Measurements from ENCODE around the gene SCAF11.

SCAF11 gene

GRCh38 chr12:45913631-45914030 is 76.7 kb downstream of the SCAF11 start:
- H2AFZ ChIP-seq (ENCODE audit: low read depth), result no peak overlapping the region
- no peak overlapping the region for H3K9ac ChIP-seq
- H3K27ac ChIP-seq, result no peak overlapping the region
- no peak overlapping the region for H3K4me2 ChIP-seq
- no peaks in the 10 kb centered on the region for H3K36me3 ChIP-seq (ENCODE audit: insufficient read depth)
- no peak for TF ChIP-seq CTCF (conservative IDR thresholded peaks at IDR 0.05; ENCODE audit: low read depth, low read length)
- peaks cover 10% of the 10 kb centered on the region for H3K4me1 ChIP-seq (ENCODE audit: low read depth, poor library complexity, severe bottlenecking)
- H3K27me3 ChIP-seq (ENCODE audit: insufficient read depth, low read depth), result no peaks in the 10 kb centered on the region
- no peaks in the 10 kb centered on the region for H3K79me2 ChIP-seq (ENCODE audit: insufficient read depth, low read depth)
- no peak overlapping the region for H3K4me3 ChIP-seq (IDR thresholded peaks at IDR 0.05; ENCODE audit: insufficient read depth, low read depth, low read length)
- H4K20me1 ChIP-seq (ENCODE audit: insufficient read depth), result no peaks in the 10 kb centered on the region

GRCh38 chr12:45912774-45913173 is 77.6 kb downstream of the SCAF11 start:
- TF ChIP-seq CTCF (conservative IDR thresholded peaks at IDR 0.05; ENCODE audit: low read depth, low read length), result no peak
- Histone ChIP-seq H3K4me2 (no peak overlapping the region), H4K20me1 (ENCODE audit: insufficient read depth) (no peaks in the 10 kb centered on the region), H2AFZ (ENCODE audit: low read depth) (no peak overlapping the region), H3K27me3 (ENCODE audit: insufficient read depth, low read depth) (no peaks in the 10 kb centered on the region), H3K4me3 (IDR thresholded peaks at IDR 0.05; ENCODE audit: insufficient read depth, low read depth, low read length) (no peak overlapping the region), H3K4me1 (ENCODE audit: low read depth, poor library complexity, severe bottlenecking) (peaks cover 10% of the 10 kb centered on the region), H3K79me2 (ENCODE audit: insufficient read depth, low read depth) (no peaks in the 10 kb centered on the region), H3K27ac (no peak overlapping the region), H3K36me3 (ENCODE audit: insufficient read depth) (no peaks in the 10 kb centered on the region), H3K9ac (no peak overlapping the region)

- no peak overlapping the region for H3K4me3 ChIP-seq (IDR thresholded peaks at IDR 0.05; ENCODE audit: insufficient read depth, low read depth, low read length)
- TF ChIP-seq CTCF (conservative IDR thresholded peaks at IDR 0.05; ENCODE audit: low read depth, low read length), result no peak
- H4K20me1 ChIP-seq (ENCODE audit: insufficient read depth), result no peaks in the 10 kb centered on the region
- no peak overlapping the region for H2AFZ ChIP-seq (ENCODE audit: low read depth)
- H3K79me2 ChIP-seq (ENCODE audit: insufficient read depth, low read depth), result no peaks in the 10 kb centered on the region
- no peak overlapping the region for H3K4me2 ChIP-seq
- H3K4me1 ChIP-seq (ENCODE audit: low read depth, poor library complexity, severe bottlenecking), result peaks cover 10% of the 10 kb centered on the region
- H3K27ac ChIP-seq, result no peak overlapping the region
- H3K9ac ChIP-seq, result no peak overlapping the region
- no peaks in the 10 kb centered on the region for H3K36me3 ChIP-seq (ENCODE audit: insufficient read depth)
- no peaks in the 10 kb centered on the region for H3K27me3 ChIP-seq (ENCODE audit: insufficient read depth, low read depth)
Measured at GRCh38 chr12:45909041-45909713, 81.2 kb downstream of the SCAF11 start.

- no peak for TF ChIP-seq CTCF (conservative IDR thresholded peaks at IDR 0.05; ENCODE audit: low read depth, low read length)
- Histone ChIP-seq H3K4me1 (ENCODE audit: low read depth, poor library complexity, severe bottlenecking) (peaks cover 10% of the 10 kb centered on the region), H3K27ac (no peak overlapping the region), H3K9ac (no peak overlapping the region), H4K20me1 (ENCODE audit: insufficient read depth) (no peaks in the 10 kb centered on the region), H3K79me2 (ENCODE audit: insufficient read depth, low read depth) (no peaks in the 10 kb centered on the region), H2AFZ (ENCODE audit: low read depth) (no peak overlapping the region), H3K36me3 (ENCODE audit: insufficient read depth) (no peaks in the 10 kb centered on the region), H3K4me2 (no peak overlapping the region), H3K4me3 (IDR thresholded peaks at IDR 0.05; ENCODE audit: insufficient read depth, low read depth, low read length) (no peak overlapping the region), H3K27me3 (ENCODE audit: insufficient read depth, low read depth) (no peaks in the 10 kb centered on the region)
Measured at GRCh38 chr12:45907955-45908354, 82.4 kb downstream of the SCAF11 start.
